Activated CD4-positive, alpha-beta T cell treated with anti-CD3 and anti-CD28 coated beads, Interleukin-2, amount 10 ng/mL, durations not matched to agents 24 days and 14 days (primary cell): ENCODE data around the gene PCED1B. TPM values are rescaled to one million over a fixed set of nuclear protein-coding genes. Genes with fewer than 3 reads are reported as not detected.
A peak's percentile ranks its signal among the peaks of the same experiment; 100 is the strongest.
"Not testable (repeated sequence)": the region's sequence is repeated elsewhere in the genome, so short reads cannot be mapped to it uniquely, and the experiment has no call there.

ENCODE experiments used
- DNase-seq: peaks from one replicate; pipeline ENCODE4 v3.0.0; 2022
- H3K27ac Mint-ChIP-seq: one replicate; pipeline ENCODE4 v1.8.0; 2022; ENCODE audit warnings: mild to moderate bottlenecking, mixed read lengths
- H3K27me3 Mint-ChIP-seq: one replicate; pipeline ENCODE4 v1.8.0; 2022; ENCODE audit warnings: mixed read lengths
- H3K36me3 Mint-ChIP-seq: one replicate; pipeline ENCODE4 v1.8.0; 2022; ENCODE audit warnings: low read depth, mild to moderate bottlenecking, mixed read lengths
- H3K4me1 Mint-ChIP-seq: one replicate; pipeline ENCODE4 v1.8.0; 2021; ENCODE audit warnings: mixed read lengths
- H3K4me3 Mint-ChIP-seq: one replicate; pipeline ENCODE4 v1.8.0; 2022; ENCODE audit warnings: mild to moderate bottlenecking, moderate library complexity, mixed read lengths
- H3K9me3 Mint-ChIP-seq: one replicate; pipeline ENCODE4 v1.8.0; 2021; ENCODE audit warnings: mixed read lengths
- intact Hi-C: fragments of 100-400 bp; cut with micrococcal nuclease; formaldehyde crosslinking; loops from one replicate; pipeline ENCODE4 v1.15.1; 2023
- total RNA-seq: library from RNA; stranded (reverse); gene quantifications from 2 replicates; pipeline ENCODE4 v1.2.3, GENCODE V29; 2022

The PCED1B gene
- total RNA-seq, 1 donor from 2014 or later, result 55.2 TPM

GRCh38 chr12:47188576-47189441 lies 109.4 kb downstream of the PCED1B start:
- H3K9me3 Mint-ChIP-seq, result peaks cover 4% of the 10 kb centered on the region
- H3K27me3 Mint-ChIP-seq, result no peaks in the 10 kb centered on the region
- H3K36me3 Mint-ChIP-seq, result peaks cover 59% of the 10 kb centered on the region
- intact Hi-C loops, result no loop called here
- H3K4me1 Mint-ChIP-seq, result peaks cover 57% of the 10 kb centered on the region
- no peak overlapping the region for H3K4me3 Mint-ChIP-seq
- peak overlapping the region; percentile 62 for H3K27ac Mint-ChIP-seq
- DNase-seq, result no peak

DNA sequence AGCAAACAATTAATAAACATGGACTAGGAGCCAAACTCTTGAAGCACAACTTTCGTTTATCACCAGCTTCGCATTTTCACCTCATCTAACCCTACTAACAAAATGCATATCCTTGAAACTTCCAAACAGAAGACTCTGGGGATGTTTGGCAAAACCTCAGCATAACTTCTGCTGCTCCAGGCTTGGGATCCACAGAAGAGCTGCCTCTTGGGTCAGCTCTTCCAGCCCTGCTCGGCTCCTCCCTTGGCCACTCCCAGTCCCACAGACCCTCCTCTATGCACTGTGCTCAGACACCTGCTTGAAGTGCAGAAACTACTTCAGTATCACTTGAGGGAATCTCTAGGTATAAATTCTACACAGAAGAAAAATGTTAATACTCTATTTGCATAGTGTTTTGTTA lies 110.3 kb downstream of the PCED1B start:
- Mint-ChIP-seq H3K27me3 (no peaks in the 10 kb centered on the region), H3K4me1 (peaks cover 63% of the 10 kb centered on the region), H3K4me3 (no peak overlapping the region), H3K27ac (no peak overlapping the region), H3K36me3 (peaks cover 55% of the 10 kb centered on the region), H3K9me3 (peaks cover 4% of the 10 kb centered on the region)
- intact Hi-C loops, result loop anchor here (1.0 to 5.0 kb wide), 3 partner anchors 23 to 157 kb away; no protein-coding TSS in a partner anchor
- no peak for DNase-seq

GRCh38 chr12:47190271-47190750 lies 110.9 kb downstream of the PCED1B start:
- peaks cover 63% of the 10 kb centered on the region for H3K4me1 Mint-ChIP-seq
- peak overlapping the region; percentile 66 for H3K4me3 Mint-ChIP-seq
- H3K27ac Mint-ChIP-seq, result peak overlapping the region; percentile 81
- DNase-seq, result no peak
- peaks cover 4% of the 10 kb centered on the region for H3K9me3 Mint-ChIP-seq
- peaks cover 49% of the 10 kb centered on the region for H3K36me3 Mint-ChIP-seq
- no peaks in the 10 kb centered on the region for H3K27me3 Mint-ChIP-seq
- intact Hi-C loops, result loop anchor here (1.0 to 5.0 kb wide), 3 partner anchors 22 to 158 kb away; no protein-coding TSS in a partner anchor

- Mint-ChIP-seq H3K27me3 (no peaks in the 10 kb centered on the region), H3K36me3 (peaks cover 48% of the 10 kb centered on the region), H3K4me1 (peaks cover 63% of the 10 kb centered on the region), H3K4me3 (peak overlapping the region; percentile 75), H3K9me3 (peaks cover 4% of the 10 kb centered on the region), H3K27ac (peak overlapping the region; percentile 81)
- intact Hi-C loops, result loop anchor here (1.0 to 5.0 kb wide), 3 partner anchors 21 to 159 kb away; no protein-coding TSS in a partner anchor
- no peak for DNase-seq
Measured at GRCh38 chr12:47190905-47191304, 111.5 kb downstream of the PCED1B start.

DNA sequence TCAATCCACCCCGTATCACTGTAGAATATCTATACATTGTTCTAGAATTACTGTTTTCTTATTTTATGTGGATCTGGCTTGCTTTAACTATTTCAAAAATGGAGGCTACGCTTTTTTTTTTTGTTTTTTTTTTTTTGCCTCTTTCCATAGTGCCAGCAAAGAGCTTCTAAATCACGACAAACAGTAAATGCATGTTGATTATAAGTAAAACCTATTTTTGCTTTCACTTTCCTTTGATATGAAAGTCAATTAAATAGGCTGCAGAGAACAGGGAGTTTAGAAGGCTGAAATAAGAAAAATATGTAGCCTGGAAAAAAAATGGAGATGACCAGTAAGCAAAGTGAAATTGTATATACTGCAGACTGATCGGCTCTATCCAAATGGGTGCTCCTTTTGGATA lies 112.6 kb downstream of the PCED1B start:
- peak overlapping the region; percentile 81 for H3K27ac Mint-ChIP-seq
- no peaks in the 10 kb centered on the region for H3K27me3 Mint-ChIP-seq
- intact Hi-C loops, result loop anchor here (2.0 to 5.0 kb wide), 4 partner anchors 15 to 160 kb away; no protein-coding TSS in a partner anchor
- peaks cover 41% of the 10 kb centered on the region for H3K36me3 Mint-ChIP-seq
- H3K4me1 Mint-ChIP-seq, result peaks cover 61% of the 10 kb centered on the region
- no peak for DNase-seq
- H3K9me3 Mint-ChIP-seq, result peaks cover 4% of the 10 kb centered on the region
- H3K4me3 Mint-ChIP-seq, result peak overlapping the region; percentile 75

DNA sequence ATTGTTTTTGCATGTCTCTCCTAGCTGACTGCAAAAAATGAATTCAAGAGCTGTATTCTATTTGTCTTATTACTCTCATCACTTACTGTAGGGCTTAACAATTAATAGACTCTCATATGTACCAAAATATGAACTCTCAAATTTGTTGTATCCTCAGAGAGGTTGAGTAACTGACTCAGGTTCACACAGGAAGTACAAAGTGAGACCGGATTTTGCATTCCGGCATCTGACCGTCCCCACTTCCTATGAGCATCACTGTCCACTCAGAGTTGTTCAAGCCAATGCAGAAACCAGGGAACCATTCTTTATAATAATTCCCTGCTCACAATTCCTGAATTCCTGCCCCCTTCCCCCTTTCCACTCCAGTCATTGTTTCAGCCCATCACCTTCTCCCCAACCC lies 113.6 kb downstream of the PCED1B start:
- intact Hi-C loops, result loop anchor here (2.0 to 5.0 kb wide), 4 partner anchors 14 to 161 kb away; no protein-coding TSS in a partner anchor
- Mint-ChIP-seq H3K36me3 (peaks cover 38% of the 10 kb centered on the region), H3K27me3 (no peaks in the 10 kb centered on the region), H3K4me1 (peaks cover 56% of the 10 kb centered on the region), H3K27ac (peak overlapping the region; percentile 71), H3K4me3 (peak overlapping the region; percentile 68), H3K9me3 (peaks cover under 1% of the 10 kb centered on the region)
- no peak for DNase-seq

DNA sequence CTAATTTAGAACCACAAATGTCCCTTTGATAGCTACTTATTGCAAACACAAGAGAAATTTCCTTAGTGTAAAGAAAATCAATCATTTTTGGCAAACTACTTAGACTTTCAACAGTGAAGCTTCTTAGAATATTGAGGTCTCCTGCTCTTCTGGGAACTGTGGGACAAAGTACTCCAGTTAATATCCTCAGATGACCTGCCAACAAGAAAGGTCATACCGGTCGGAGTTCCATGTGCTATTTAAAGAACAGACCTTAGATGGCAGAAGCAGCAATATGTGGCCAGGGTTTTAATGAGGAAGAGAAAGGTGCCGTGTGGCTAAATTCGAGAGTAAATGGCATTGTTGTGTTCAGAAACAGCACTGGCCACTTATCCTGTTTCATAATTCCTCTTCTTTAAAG lies 115.1 kb downstream of the PCED1B start:
- intact Hi-C loops, result loop anchor here (5.0 kb wide), 2 partner anchors 72 to 162 kb away; no protein-coding TSS in a partner anchor
- no peaks in the 10 kb centered on the region for H3K9me3 Mint-ChIP-seq

GRCh38 chr12:47200446-47200845 lies 121.0 kb downstream of the PCED1B start:
- intact Hi-C loops, result no loop called here
- no peak for DNase-seq
- Mint-ChIP-seq H3K4me1 (peaks cover 20% of the 10 kb centered on the region), H3K27ac (no peak overlapping the region), H3K36me3 (peaks cover 42% of the 10 kb centered on the region), H3K27me3 (no peaks in the 10 kb centered on the region), H3K4me3 (no peak overlapping the region), H3K9me3 (no peaks in the 10 kb centered on the region)

More for the DNA sequence above, 115.1 kb downstream of the PCED1B start:
- Mint-ChIP-seq H3K36me3 (peaks cover 32% of the 10 kb centered on the region), H3K4me1 (peaks cover 48% of the 10 kb centered on the region), H3K27me3 (no peaks in the 10 kb centered on the region), H3K27ac (peak overlapping the region; percentile 71), H3K4me3 (no peak overlapping the region)
- no peak for DNase-seq

- H3K27ac Mint-ChIP-seq, result not testable (repeated sequence)
Measured at GRCh38 chr12:47201190-47201589, 121.8 kb downstream of the PCED1B start.

GRCh38 chr12:47202176-47202575 lies 122.8 kb downstream of the PCED1B start:
- H3K36me3 Mint-ChIP-seq, result peaks cover 60% of the 10 kb centered on the region
- no peak overlapping the region for H3K27ac Mint-ChIP-seq

More at GRCh38 chr12:47201190-47201589, 121.8 kb downstream of the PCED1B start:
- intact Hi-C loops, DNase-seq, H3K4me3 Mint-ChIP-seq, H3K9me3 Mint-ChIP-seq, H3K27me3 Mint-ChIP-seq: not testable (repeated sequence)
- peaks cover 28% of the 10 kb centered on the region for H3K4me1 Mint-ChIP-seq
- peaks cover 50% of the 10 kb centered on the region for H3K36me3 Mint-ChIP-seq

DNA sequence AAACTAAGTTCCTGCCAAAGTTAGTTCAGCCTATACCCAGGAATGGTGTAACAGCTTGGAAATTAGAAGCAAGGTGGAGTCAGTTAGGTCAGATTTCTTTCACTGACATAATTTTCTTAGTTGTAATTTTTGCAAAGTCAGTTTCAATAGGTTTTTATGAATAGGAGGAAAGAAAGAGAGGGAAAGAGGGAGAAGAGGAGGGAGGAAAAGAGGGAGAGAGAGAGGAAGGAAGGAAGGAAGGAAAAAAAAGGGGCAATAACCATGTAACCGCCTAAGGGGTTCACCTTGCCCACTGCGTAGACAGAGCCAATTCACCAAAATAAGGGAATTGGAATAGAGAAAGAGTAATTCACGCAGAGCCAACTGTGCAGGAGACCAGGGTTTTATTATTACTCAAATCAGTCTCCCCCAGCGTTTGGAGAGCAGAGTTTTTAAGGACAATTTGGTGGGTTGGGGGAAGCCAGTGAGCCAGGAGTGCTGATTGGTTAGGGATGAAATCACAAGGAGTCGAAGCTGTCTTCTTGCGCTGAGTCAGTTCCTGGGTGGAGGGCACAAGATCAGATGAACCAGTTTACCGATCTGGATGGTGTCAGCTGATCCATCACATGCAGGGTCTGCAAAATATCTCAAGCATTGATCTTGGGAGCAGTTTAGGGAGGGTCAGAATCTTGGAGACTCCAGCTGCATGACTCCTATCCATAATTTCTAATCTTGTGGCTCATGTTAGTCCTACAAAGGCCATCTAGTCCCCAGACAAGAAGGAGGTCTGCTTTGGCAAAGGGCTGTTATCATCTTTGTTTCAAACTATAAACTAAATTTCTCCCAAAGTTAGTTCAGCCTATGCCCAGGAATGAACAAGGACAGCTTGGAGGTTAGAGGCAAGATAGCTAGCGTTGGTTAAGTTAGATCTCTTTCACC lies 126.4 kb downstream of the PCED1B start:
- Mint-ChIP-seq H3K27ac (peak overlapping the region; percentile 18), H3K4me3 (peak overlapping the region; percentile 79), H3K27me3 (no peaks in the 10 kb centered on the region), H3K36me3 (peaks cover 70% of the 10 kb centered on the region), H3K9me3 (no peaks in the 10 kb centered on the region), H3K4me1 (peaks cover 59% of the 10 kb centered on the region)
- intact Hi-C loops, result loop anchor here (2.0 kb wide), 2 partner anchors 13 to 125 kb away; no protein-coding TSS in a partner anchor
- no peak for DNase-seq

More at GRCh38 chr12:47202176-47202575, 122.8 kb downstream of the PCED1B start:
- Mint-ChIP-seq H3K4me1 (peaks cover 38% of the 10 kb centered on the region), H3K4me3 (no peak overlapping the region), H3K27me3 (no peaks in the 10 kb centered on the region), H3K9me3 (no peaks in the 10 kb centered on the region)
- intact Hi-C loops, result no loop called here
- DNase-seq, result no peak

- peak overlapping the region; percentile 79 for H3K4me3 Mint-ChIP-seq
- DNase-seq, result no peak
- peaks cover 70% of the 10 kb centered on the region for H3K36me3 Mint-ChIP-seq
- H3K27ac Mint-ChIP-seq, result peak overlapping the region; percentile 18
- H3K27me3 Mint-ChIP-seq, result no peaks in the 10 kb centered on the region
- intact Hi-C loops, result loop anchor here (1.0 to 2.0 kb wide), 3 partner anchors 9 to 126 kb away; no protein-coding TSS in a partner anchor
- no peaks in the 10 kb centered on the region for H3K9me3 Mint-ChIP-seq
- H3K4me1 Mint-ChIP-seq, result peaks cover 58% of the 10 kb centered on the region
Measured at GRCh38 chr12:47206450-47207339, 127.3 kb downstream of the PCED1B start.
